Measurements from ENCODE around the gene INSL4.
A peak's percentile ranks its signal among the peaks of the same experiment; 100 is the strongest.

The INSL4 gene

GRCh38 chr9:5231212-5231611 is at the start of gene INSL4:
TSS of gene INSL4 (plus strand) at chr9:5231419. CDS start at chr9:5231524, 105 bp downstream.
- no peak for DNase-seq (ENCODE audit: low read depth, low spot score)

GRCh38 chr9:5184776-5185175 is 46.4 kb upstream of the INSL4 start:
- DNase-seq (ENCODE audit: low read depth, low spot score): no peak

GRCh38 chr9:5185220-5185840 is 45.9 kb upstream of the INSL4 start, which contains the start of gene INSL6:
TSS of gene INSL6 (minus strand) at chr9:5185639. CDS start at chr9:5185602, 37 bp downstream.
- DNase-seq (ENCODE audit: low read depth, low spot score): no peak

GRCh38 chr9:5186416-5187169 is 44.6 kb upstream of the INSL4 start:
- DNase-seq (ENCODE audit: low read depth, low spot score): peak; percentile 21

GRCh38 chr9:5188060-5188984 is 42.9 kb upstream of the INSL4 start:
- DNase-seq (ENCODE audit: low read depth, low spot score): no peak

DNA sequence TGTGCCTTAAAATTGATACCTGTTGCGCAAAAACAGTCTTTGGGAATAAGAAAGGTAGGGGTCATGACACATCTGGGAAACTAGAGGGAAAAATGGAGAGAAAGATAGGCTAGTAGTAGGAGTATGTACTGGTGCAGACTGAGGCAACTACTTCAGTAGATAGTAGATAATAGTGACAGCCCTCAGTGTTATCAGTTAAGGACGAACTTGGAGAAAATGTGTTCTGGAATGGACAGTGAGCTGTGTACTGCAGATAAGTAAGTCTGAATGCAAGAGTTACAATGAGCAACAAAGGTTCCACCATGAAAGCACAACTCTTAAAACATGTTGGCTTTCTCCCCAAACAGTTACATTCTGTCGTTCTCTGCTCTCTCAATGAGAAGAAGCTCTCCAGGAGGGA is 39.2 kb upstream of the INSL4 start:
- DNase-seq (ENCODE audit: low read depth, low spot score): no peak

GRCh38 chr9:5193345-5193744 is 37.9 kb upstream of the INSL4 start:
- DNase-seq (ENCODE audit: low read depth, low spot score): no peak

GRCh38 chr9:5195463-5195862 is 35.8 kb upstream of the INSL4 start:
- no peak for DNase-seq (ENCODE audit: low read depth, low spot score)

DNA sequence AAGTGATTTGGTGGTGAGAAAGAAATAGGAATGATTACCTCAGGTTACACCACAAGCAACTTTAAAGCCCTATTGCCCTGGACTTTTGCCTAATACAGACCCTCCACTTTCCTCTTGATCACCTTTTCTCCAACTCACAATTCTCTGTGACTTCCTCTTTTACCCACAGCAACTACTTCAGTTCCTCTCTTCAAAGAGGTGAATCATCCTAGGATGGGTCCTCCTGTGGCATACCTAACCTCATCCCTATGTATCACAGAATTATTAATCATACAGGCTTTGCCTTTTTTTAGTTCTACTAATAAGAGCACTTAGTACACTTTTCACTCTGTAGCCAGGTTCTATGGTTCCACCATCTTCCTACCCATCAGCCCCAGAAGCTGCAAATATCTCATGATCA is 26.1 kb upstream of the INSL4 start:
- DNase-seq (ENCODE audit: low read depth, low spot score): no peak

- no peak for DNase-seq (ENCODE audit: low read depth, low spot score)
Observed at GRCh38 chr9:5230554-5230953, 665 bp upstream of the INSL4 start.

DNA sequence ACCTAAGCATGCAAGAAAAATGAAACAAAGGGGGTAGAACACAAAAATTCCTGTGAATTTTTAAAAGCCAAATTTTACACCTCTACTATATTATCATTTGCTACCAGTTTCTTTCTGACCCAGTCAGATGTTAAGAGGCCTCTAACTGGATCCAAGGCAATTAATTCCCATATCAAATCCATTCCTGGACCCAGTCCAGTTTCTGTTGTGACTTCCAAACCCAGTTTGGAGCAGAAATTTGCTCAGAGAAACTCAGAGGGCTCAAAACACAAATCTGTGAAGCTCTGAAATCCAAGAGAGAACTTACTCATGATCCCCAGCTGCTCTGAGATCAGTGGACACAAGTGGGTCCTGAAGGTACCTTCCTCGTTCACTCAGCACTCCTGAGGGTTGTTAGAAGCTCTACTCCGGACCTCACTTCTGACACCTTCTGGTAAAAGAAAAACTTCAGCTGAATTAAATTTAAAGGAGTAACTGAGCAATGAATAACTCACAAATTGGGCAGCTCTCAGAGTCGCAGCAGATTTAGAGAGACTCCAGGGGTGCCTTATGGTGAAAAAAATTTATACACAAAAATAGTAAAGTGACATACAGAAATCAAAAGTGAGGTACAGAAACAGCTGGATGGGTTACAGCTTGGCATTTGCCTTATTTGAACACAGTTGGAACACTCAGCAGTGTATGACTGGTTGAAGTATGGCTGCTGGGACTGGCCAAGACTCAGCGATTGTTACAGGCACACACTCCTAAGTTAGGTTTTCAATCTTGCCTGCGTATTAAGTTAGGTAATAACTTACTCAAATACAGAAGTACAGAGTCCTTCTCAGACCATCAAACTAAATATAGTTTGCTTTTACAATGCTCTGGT is 32.4 kb downstream of the INSL4 start:
- no peak for DNase-seq (ENCODE audit: low read depth, low spot score)

GRCh38 chr9:5264219-5264595 is 33.0 kb downstream of the INSL4 start:
- DNase-seq (ENCODE audit: low read depth, low spot score): no peak

- DNase-seq (ENCODE audit: low read depth, low spot score): no peak
Observed at GRCh38 chr9:5265939-5266338, 34.7 kb downstream of the INSL4 start.

- no peak for DNase-seq (ENCODE audit: low read depth, low spot score)
Observed at GRCh38 chr9:5269249-5269715, 38.1 kb downstream of the INSL4 start.

DNA sequence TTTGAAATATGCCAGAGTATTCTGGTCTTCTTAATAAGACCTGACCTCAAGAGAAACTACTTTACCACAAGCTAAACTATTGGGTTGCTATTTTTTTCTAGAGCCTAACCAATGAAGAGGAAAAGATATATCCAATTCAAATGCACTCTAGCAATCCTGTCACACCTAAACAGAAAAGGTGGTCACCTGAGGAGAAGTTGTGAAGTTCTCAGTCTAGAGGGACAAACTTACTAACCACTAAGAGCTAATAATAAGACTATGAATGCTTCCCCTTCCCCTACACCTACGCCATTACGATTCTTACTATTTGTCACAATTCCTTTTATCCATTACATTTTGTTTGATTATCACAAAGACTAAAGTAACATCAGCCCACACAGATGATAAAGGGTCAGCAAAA is 43.6 kb downstream of the INSL4 start:
- no peak for DNase-seq (ENCODE audit: low read depth, low spot score)

GRCh38 chr9:5278486-5278885 is 47.3 kb downstream of the INSL4 start:
- DNase-seq (ENCODE audit: low read depth, low spot score): no peak
